ENCODE data around the gene SZRD1.

SZRD1 gene

DNA sequence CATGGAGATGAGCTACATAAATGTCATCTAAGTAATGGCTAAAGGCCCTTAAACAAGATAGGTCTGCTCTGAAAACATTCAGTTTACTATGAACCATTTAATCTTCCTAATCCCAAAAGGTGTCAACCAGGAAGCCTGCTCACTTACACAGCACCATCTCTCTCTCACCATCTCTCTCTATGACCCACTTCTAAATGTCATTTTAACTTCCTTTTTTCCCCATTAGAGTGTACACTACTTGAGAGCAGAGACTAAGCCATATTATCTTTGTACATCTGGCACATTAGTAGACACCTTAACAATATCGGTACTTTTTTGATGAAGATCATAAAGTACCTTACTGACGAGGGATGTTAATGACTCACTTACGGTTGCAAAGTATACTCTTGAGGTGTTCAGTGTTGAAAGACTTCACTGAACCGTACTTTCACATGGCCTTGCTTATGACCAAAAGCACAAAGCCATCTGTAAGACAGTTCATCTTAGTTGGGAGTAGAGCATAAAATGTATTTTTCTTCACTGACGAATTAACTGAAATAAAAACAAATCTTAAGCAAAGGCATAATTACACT lies 40.1 kb upstream of the SZRD1 start (continued):
- no peak for TF ChIP-seq ZFP30 (CRISPR knock-in tag; IDR thresholded peaks at IDR 0.05)

- TF ChIP-seq ARNTL (CRISPR knock-in tag; IDR thresholded peaks at IDR 0.05; ENCODE audit: borderline replicate concordance, low read depth): no peak
- no peak for TF ChIP-seq CSDC2 (CRISPR knock-in tag; IDR thresholded peaks at IDR 0.05)
- TF ChIP-seq GLIS3 (CRISPR knock-in tag; IDR thresholded peaks at IDR 0.05): no peak
- TF ChIP-seq, protein P1, sequence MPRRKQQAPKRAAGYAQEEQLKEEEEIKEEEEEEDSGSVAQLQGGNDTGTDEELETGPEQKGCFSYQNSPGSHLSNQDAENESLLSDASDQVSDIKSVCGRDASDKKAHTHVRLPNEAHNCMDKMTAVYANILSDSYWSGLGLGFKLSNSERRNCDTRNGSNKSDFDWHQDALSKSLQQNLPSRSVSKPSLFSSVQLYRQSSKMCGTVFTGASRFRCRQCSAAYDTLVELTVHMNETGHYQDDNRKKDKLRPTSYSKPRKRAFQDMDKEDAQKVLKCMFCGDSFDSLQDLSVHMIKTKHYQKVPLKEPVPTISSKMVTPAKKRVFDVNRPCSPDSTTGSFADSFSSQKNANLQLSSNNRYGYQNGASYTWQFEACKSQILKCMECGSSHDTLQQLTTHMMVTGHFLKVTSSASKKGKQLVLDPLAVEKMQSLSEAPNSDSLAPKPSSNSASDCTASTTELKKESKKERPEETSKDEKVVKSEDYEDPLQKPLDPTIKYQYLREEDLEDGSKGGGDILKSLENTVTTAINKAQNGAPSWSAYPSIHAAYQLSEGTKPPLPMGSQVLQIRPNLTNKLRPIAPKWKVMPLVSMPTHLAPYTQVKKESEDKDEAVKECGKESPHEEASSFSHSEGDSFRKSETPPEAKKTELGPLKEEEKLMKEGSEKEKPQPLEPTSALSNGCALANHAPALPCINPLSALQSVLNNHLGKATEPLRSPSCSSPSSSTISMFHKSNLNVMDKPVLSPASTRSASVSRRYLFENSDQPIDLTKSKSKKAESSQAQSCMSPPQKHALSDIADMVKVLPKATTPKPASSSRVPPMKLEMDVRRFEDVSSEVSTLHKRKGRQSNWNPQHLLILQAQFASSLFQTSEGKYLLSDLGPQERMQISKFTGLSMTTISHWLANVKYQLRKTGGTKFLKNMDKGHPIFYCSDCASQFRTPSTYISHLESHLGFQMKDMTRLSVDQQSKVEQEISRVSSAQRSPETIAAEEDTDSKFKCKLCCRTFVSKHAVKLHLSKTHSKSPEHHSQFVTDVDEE (CRISPR knock-in tag; IDR thresholded peaks at IDR 0.05): no peak
- TF ChIP-seq ISL1 (CRISPR knock-in tag; IDR thresholded peaks at IDR 0.05): no peak
- no peak for TF ChIP-seq SNAI2 (CRISPR knock-in tag; IDR thresholded peaks at IDR 0.05)
- no peak for TF ChIP-seq TCF4 (CRISPR knock-in tag; IDR thresholded peaks at IDR 0.05; ENCODE audit: borderline replicate concordance)
- TF ChIP-seq, protein P2, sequence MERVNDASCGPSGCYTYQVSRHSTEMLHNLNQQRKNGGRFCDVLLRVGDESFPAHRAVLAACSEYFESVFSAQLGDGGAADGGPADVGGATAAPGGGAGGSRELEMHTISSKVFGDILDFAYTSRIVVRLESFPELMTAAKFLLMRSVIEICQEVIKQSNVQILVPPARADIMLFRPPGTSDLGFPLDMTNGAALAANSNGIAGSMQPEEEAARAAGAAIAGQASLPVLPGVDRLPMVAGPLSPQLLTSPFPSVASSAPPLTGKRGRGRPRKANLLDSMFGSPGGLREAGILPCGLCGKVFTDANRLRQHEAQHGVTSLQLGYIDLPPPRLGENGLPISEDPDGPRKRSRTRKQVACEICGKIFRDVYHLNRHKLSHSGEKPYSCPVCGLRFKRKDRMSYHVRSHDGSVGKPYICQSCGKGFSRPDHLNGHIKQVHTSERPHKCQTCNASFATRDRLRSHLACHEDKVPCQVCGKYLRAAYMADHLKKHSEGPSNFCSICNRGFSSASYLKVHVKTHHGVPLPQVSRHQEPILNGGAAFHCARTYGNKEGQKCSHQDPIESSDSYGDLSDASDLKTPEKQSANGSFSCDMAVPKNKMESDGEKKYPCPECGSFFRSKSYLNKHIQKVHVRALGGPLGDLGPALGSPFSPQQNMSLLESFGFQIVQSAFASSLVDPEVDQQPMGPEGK (CRISPR knock-in tag; IDR thresholded peaks at IDR 0.05; ENCODE audit: borderline replicate concordance): no peak
- no peak for TF ChIP-seq OSR1 (CRISPR knock-in tag; IDR thresholded peaks at IDR 0.05)
- TF ChIP-seq, protein P3, sequence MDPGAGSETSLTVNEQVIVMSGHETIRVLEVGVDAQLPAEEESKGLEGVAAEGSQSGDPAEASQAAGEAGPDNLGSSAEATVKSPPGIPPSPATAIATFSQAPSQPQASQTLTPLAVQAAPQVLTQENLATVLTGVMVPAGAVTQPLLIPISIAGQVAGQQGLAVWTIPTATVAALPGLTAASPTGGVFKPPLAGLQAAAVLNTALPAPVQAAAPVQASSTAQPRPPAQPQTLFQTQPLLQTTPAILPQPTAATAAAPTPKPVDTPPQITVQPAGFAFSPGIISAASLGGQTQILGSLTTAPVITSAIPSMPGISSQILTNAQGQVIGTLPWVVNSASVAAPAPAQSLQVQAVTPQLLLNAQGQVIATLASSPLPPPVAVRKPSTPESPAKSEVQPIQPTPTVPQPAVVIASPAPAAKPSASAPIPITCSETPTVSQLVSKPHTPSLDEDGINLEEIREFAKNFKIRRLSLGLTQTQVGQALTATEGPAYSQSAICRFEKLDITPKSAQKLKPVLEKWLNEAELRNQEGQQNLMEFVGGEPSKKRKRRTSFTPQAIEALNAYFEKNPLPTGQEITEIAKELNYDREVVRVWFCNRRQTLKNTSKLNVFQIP (CRISPR knock-in tag; IDR thresholded peaks at IDR 0.05; ENCODE audit: borderline replicate concordance, low read depth): no peak
- no peak for TF ChIP-seq BACH2 (CRISPR knock-in tag; IDR thresholded peaks at IDR 0.05; ENCODE audit: borderline replicate concordance)
- no peak for TF ChIP-seq ZNF8 (CRISPR knock-in tag; IDR thresholded peaks at IDR 0.05)
- no peak for ATAC-seq
These were observed 32.2 kb upstream of the SZRD1 start for GRCh38 chr1:16334655-16335340.

DNA sequence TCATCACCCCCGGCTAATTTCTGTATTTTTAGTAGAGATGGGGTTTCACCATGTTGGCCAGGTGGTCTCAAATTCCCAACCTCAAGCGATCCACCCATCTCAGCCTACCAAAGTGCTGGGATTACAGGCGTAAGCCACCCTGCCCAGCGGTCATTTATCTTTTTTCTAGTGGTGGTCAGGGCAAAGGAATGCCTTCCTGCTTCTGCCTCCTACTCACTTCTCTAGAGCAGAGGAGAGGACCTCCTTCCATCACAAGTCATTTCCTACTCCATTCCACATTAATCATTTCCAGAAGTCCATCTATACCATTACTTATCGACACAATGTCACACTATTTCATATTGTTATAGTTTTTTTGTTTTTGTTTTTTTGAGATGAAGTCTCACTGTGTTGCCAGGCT lies 28.1 kb upstream of the SZRD1 start:
- TF ChIP-seq TOX (CRISPR knock-in tag; IDR thresholded peaks at IDR 0.05; ENCODE audit: borderline replicate concordance) (no peak), ZFP30 (CRISPR knock-in tag; IDR thresholded peaks at IDR 0.05) (no peak), OSR1 (CRISPR knock-in tag; IDR thresholded peaks at IDR 0.05) (no peak), CSDC2 (CRISPR knock-in tag; IDR thresholded peaks at IDR 0.05) (no peak), CSRNP3 (CRISPR knock-in tag; IDR thresholded peaks at IDR 0.05) (no peak)

DNA sequence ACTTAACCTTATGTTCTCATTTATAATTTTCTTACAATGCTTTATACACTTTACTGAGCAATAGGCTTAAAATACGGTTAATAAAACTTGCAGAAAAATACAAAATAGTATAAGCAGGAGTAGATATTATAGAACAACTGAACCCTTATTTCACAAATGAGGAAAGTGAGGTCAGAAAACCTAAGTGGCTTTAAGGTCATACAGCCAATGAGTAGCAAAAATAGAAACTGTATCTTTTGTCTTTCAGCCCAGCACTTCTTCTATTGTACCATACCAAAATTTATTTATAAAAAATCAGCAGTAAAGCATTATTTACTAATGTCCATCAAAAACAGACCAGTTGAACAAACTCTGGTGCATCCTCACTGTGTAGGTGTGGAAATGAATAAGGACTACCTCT lies 26.4 kb upstream of the SZRD1 start:
- no peak for ATAC-seq
- TF ChIP-seq TCF4 (CRISPR knock-in tag; IDR thresholded peaks at IDR 0.05; ENCODE audit: borderline replicate concordance): no peak
- TF ChIP-seq ZNF565 (CRISPR knock-in tag; conservative IDR thresholded peaks at IDR 0.05; ENCODE audit: low read depth): no peak
- no peak for TF ChIP-seq ESRRG (CRISPR knock-in tag; IDR thresholded peaks at IDR 0.05)
- TF ChIP-seq ISL1 (CRISPR knock-in tag; IDR thresholded peaks at IDR 0.05): no peak
- no peak for TF ChIP-seq ARNTL (CRISPR knock-in tag; IDR thresholded peaks at IDR 0.05; ENCODE audit: borderline replicate concordance, low read depth)
- no peak for TF ChIP-seq ZC3H10 (CRISPR knock-in tag; IDR thresholded peaks at IDR 0.05)
- TF ChIP-seq, protein P2 (CRISPR knock-in tag; IDR thresholded peaks at IDR 0.05; ENCODE audit: borderline replicate concordance): no peak
- TF ChIP-seq, protein P1 (CRISPR knock-in tag; IDR thresholded peaks at IDR 0.05): no peak
- no peak for TF ChIP-seq ZFP3 (CRISPR knock-in tag; IDR thresholded peaks at IDR 0.05)
- no peak for TF ChIP-seq GLIS3 (CRISPR knock-in tag; IDR thresholded peaks at IDR 0.05)
- TF ChIP-seq ZNF70 (CRISPR knock-in tag; IDR thresholded peaks at IDR 0.05): no peak
- TF ChIP-seq CSRNP3 (CRISPR knock-in tag; IDR thresholded peaks at IDR 0.05): no peak
- no peak for TF ChIP-seq CSDC2 (CRISPR knock-in tag; IDR thresholded peaks at IDR 0.05)
- no peak for TF ChIP-seq TOX (CRISPR knock-in tag; IDR thresholded peaks at IDR 0.05; ENCODE audit: borderline replicate concordance)

More for the DNA sequence above, 28.1 kb upstream of the SZRD1 start:
- peak; percentile 38; the same call in 2 of the 3 replicates for ATAC-seq

Data from SK-N-SH treated with all-trans-retinoic acid at 6 μM for 48 hours (cell line).